Measurements from ENCODE around the gene LRG1.

GRCh38 chr19:4521888-4522242 is 18.0 kb downstream of the LRG1 start:
- TF ChIP-seq NANOG (IDR thresholded peaks at IDR 0.05; ENCODE audit: borderline replicate concordance) (no peak), POLR2AphosphoS5 (IDR thresholded peaks at IDR 0.05; ENCODE audit: low read depth) (no peak), CREB1 (CRISPR knock-in tag; IDR thresholded peaks at IDR 0.05; ENCODE audit: low read depth) (no peak), CTCF (conservative IDR thresholded peaks at IDR 0.05; ENCODE audit: low read depth in 2 of 2) (no peak), EZH2phosphoT487 (IDR thresholded peaks at IDR 0.05; ENCODE audit: unreplicated experiment) (no peak), ZNF331 (CRISPR knock-in tag; IDR thresholded peaks at IDR 0.05; ENCODE audit: low read depth) (no peak), REST (IDR thresholded peaks at IDR 0.05; ENCODE audit: unreplicated experiment) (no peak), EZH2 (IDR thresholded peaks at IDR 0.05; ENCODE audit: low read depth, unreplicated experiment) (no peak), STAT1 (IDR thresholded peaks at IDR 0.05; ENCODE audit: unreplicated experiment) (no peak)

Measured in GM23338 (cell line).